K562 (cell line): Measurements from ENCODE around the gene PTPN18. TPM values are rescaled to one million over a fixed set of nuclear protein-coding genes. Genes with fewer than 3 reads are reported as not detected.

Source experiments
- ATAC-seq: fragments of 200-7000 bp; cut with Tn5 transposase; 3 replicates; pipeline ENCODE4 v1.9.1; 2020; ENCODE audit warnings: moderate library complexity
- BruUV-seq: library from RNA; stranded (reverse); fragments of 400-500 nt; replicated peaks from 2 replicates; lab custom pipeline; 2021; lab: Mats Ljungman, UMichigan
- CTCF ChIA-PET: fragments of 300-600 bp; formaldehyde crosslinking; extraction: SDS; loops from one replicate; lab custom pipeline; 2021; ENCODE audit warnings: low intra/inter-chr PET ratio; lab: Yijun Ruan, JAX
- POLR2A ChIA-PET: fragments of 300-600, 350-650 bp; sonication (Branson Sonifier 250); formaldehyde crosslinking; extraction: SDS; loops from one replicate; lab custom pipeline; 2021; ENCODE audit warnings: antibody characterized with exemption, inconsistent platforms; lab: Yijun Ruan, JAX
- DNase-seq, 4 experiments: peaks; one replicate each; pipeline versions ENCODE4 v3.0.0 to v3.0.0-alpha.2; 2011 to 2018; ENCODE audit warnings: low spot score in 3 of 4, mixed read lengths in 3 of 4; ENCODE audit errors: extremely low read depth in 1 of 4
- FAIRE-seq: peaks from 2 replicates; lab custom pipeline; 2011; peaks lifted over from hg19 to GRCh38; lab: Jason Lieb, UNC
- H2AFZ ChIP-seq: 2 replicates; pipeline ENCODE4 v1.6.0; 2011; ENCODE audit warnings: low read depth, low read length, control low read depth, inconsistent platforms
- H3K27ac ChIP-seq: fragments of 200-600 bp; 3 replicates; pipeline ENCODE4 v1.8.0; 2011; ENCODE audit warnings: low read depth, mild to moderate bottlenecking, control low read depth, inconsistent platforms, low read length, moderate library complexity, mixed read lengths; ENCODE audit errors: extremely low read depth
- H3K27me3 ChIP-seq, 2 experiments: fragments of 300-600 bp in 1 of 2; 2 replicates in 1 of 2; 3 replicates in 1 of 2; pipeline versions ENCODE4 v1.6.0 to v1.8.0; 2011; ENCODE audit warnings: inconsistent platforms in 2 of 2, low read length in 2 of 2, mild to moderate bottlenecking in 1 of 2, mixed read lengths in 1 of 2, moderate library complexity in 1 of 2; ENCODE audit not compliant: control insufficient read depth in 2 of 2, insufficient read depth in 2 of 2
- H3K36me3 ChIP-seq: fragments of 300-600 bp; 3 replicates; pipeline ENCODE4 v1.8.0; 2011; ENCODE audit warnings: mild to moderate bottlenecking, low read length, inconsistent platforms; ENCODE audit not compliant: control insufficient read depth, insufficient read depth
- H3K4me1 ChIP-seq, 2 experiments: fragments of 200-600 bp in 1 of 2; replicated peaks in 1 of 2; 2 replicates in 1 of 2; 3 replicates in 1 of 2; pipeline versions ENCODE4 v1.5.1 to v1.8.0; 2011; ENCODE audit warnings: inconsistent platforms in 2 of 2, low read length in 2 of 2, mild to moderate bottlenecking in 1 of 2, mixed read lengths in 1 of 2, moderate library complexity in 1 of 2; ENCODE audit not compliant: control insufficient read depth in 2 of 2, insufficient read depth in 2 of 2
- H3K4me2 ChIP-seq: 2 replicates; pipeline ENCODE4 v1.6.1; 2011; ENCODE audit warnings: low read length, control low read depth, inconsistent platforms, mixed read lengths; ENCODE audit not compliant: insufficient read depth
- H3K4me3 ChIP-seq: fragments of 200-600 bp; sonication (generic), shearing (Covaris generic); 2 replicates; pipeline ENCODE4 v1.5.1; 2016; ENCODE audit warnings: control low read depth, inconsistent platforms
- H3K79me2 ChIP-seq: fragments of 200-600 bp; 3 replicates; pipeline ENCODE4 v1.8.0; 2011; ENCODE audit warnings: low read length, inconsistent platforms; ENCODE audit not compliant: control insufficient read depth, insufficient read depth
- H3K9ac ChIP-seq, 2 experiments: 2 replicates each; pipeline versions ENCODE4 v1.6.0 to v1.6.1; 2011; ENCODE audit warnings: low read depth in 2 of 2, low read length in 2 of 2, control low read depth in 1 of 2, inconsistent platforms in 1 of 2, mild to moderate bottlenecking in 1 of 2, mixed read lengths in 1 of 2; ENCODE audit not compliant: insufficient read depth in 1 of 2
- H3K9me1 ChIP-seq: one replicate; pipeline ENCODE4 v1.6.0; 2011; ENCODE audit warnings: inconsistent platforms, mild to moderate bottlenecking, low read length, moderate library complexity; ENCODE audit not compliant: control insufficient read depth, insufficient read depth
- H3K9me3 ChIP-seq: replicated peaks from 2 replicates; pipeline ENCODE4 v1.5.1; 2011; ENCODE audit warnings: low read depth, low read length, inconsistent platforms; ENCODE audit not compliant: control insufficient read depth, insufficient read depth
- H4K20me1 ChIP-seq: replicated peaks from 2 replicates; pipeline ENCODE4 v1.6.1; 2011; ENCODE audit warnings: low read length, inconsistent platforms, mixed read lengths; ENCODE audit not compliant: control insufficient read depth, insufficient read depth
- POLR2G ChIP-seq: fragments of 200-400 bp; formaldehyde crosslinking; IDR thresholded peaks from 2 replicates; pipeline ENCODE4 v1.6.1; 2017; ENCODE audit warnings: low read depth, mild to moderate bottlenecking, antibody characterized with exemption, low read length, moderate library complexity
- SETDB1 ChIP-seq: IDR thresholded peaks from one replicate; pipeline ENCODE4 v1.6.1; 2012; ENCODE audit warnings: low read length, control low read depth, inconsistent platforms
- TGIF2 ChIP-seq: sonication (generic); formaldehyde crosslinking; IDR thresholded peaks from 2 replicates; pipeline ENCODE4 v1.8.1; 2022; ENCODE audit warnings: mild to moderate bottlenecking, missing genetic modification reagents, moderate library complexity
- ZNF165 ChIP-seq: fragments of 250-450 bp; sonication (Bioruptor Pico); IDR thresholded peaks from 2 replicates; pipeline ENCODE4 v1.4.0; 2020; ENCODE audit warnings: borderline replicate concordance
- ZNF76 ChIP-seq: fragments of 250-450 bp; sonication (Bioruptor Pico); IDR thresholded peaks from 2 replicates; pipeline ENCODE4 v1.4.0; 2020; ENCODE audit warnings: mild to moderate bottlenecking, moderate library complexity, borderline replicate concordance
- ZNF766 ChIP-seq: fragments of 200-800 bp; sonication (Bioruptor generic); conservative IDR thresholded peaks from 2 replicates; pipeline ENCODE4 v1.6.1; 2016; ENCODE audit warnings: missing genetic modification characterization, missing compliant biosample characterization
- in situ Hi-C: fragments of 300-500 bp; cut with MboI; formaldehyde crosslinking; loops from 4 replicates; pipeline ENCODE4 v1.15.0; 2018; ENCODE audit warnings: inconsistent platforms, mixed read lengths
- intact Hi-C: fragments of 100-400 bp; cut with micrococcal nuclease; formaldehyde crosslinking; loops from 2 replicates; pipeline ENCODE4 v1.14.2; 2022
- polyA plus RNA-seq, 8 experiments: library from polyadenylated mRNA; depleted of rRNA in 4 of 8; stranded (reverse) in 5 of 8; unstranded in 3 of 8; fragments of >200 nt; fragmentation: Nextera tagmentation in 2 of 8; fragmentation: Illumina TruSeq in 1 of 8; extraction: Ambion mirVana in 2 of 8; extraction: Trizol in 1 of 8; gene quantifications; 2 replicates each; pipeline versions ENCODE4 v1.2.1 to v1.2.3, GENCODE V29; 2011 to 2014; ENCODE audit warnings: inconsistent platforms in 1 of 8, missing spikeins in 1 of 8
- total RNA-seq, 7 experiments: library from RNA; depleted of rRNA in 6 of 7; stranded (reverse); fragments of >200 nt in 6 of 7; fragmentation: Illumina TruSeq in 2 of 7; extraction: Trizol in 2 of 7; gene quantifications; 2 replicates each; pipeline versions ENCODE4 v1.2.1 to v1.2.3, GENCODE V29; 2011 to 2021; ENCODE audit warnings: low replicate concordance in 1 of 7

PTPN18 gene
- total and polyA plus RNA-seq, 9 of the 15 experiments (the other 6 are each of a cell fraction or from before 2014, with no cell fraction given): 11.6 to 90.7 (median 49.6) TPM

GRCh38 chr2:130335226-130335625 lies 20.6 kb upstream of the PTPN18 start:
- no peak for FAIRE-seq
- H3K79me2 ChIP-seq: peaks cover 7% of the 10 kb centered on the region; the same call in 1 of the 3 replicates
- in situ Hi-C loops: loop anchor here (5.0 to 25.0 kb wide), 3 partner anchors 153 to 1177 kb away; partner anchors contain the start of genes MZT2B and SMPD4
- no peak for TF ChIP-seq SETDB1
- TF ChIP-seq ZNF76 (CRISPR knock-in tag): no peak
- no peak for TF ChIP-seq TGIF2 (CRISPR knock-in tag)
- no peak for TF ChIP-seq ZNF766 (CRISPR knock-in tag)
- no peak for TF ChIP-seq ZNF165
- TF ChIP-seq POLR2G: no peak
- TF ChIP-seq, all 486 proteins: peak for 0
- intact Hi-C loops: no loop called here
- ChIA-PET CTCF (no interaction called here), POLR2A (interaction anchor here (0.7 to 1.5 kb wide), 2 partner anchors 40 to 329 kb away, joined by 3 read pairs; no protein-coding TSS in a partner anchor)
- H4K20me1 ChIP-seq: no peaks in the 10 kb centered on the region
- H3K9me1 ChIP-seq: no peaks in the 10 kb centered on the region
- no peak overlapping the region for H3K9ac ChIP-seq
- DNase-seq (no peak), ATAC-seq (no peak)
- no peak overlapping the region for H3K4me2 ChIP-seq
- no peaks in the 10 kb centered on the region for H3K9me3 ChIP-seq
- peak overlapping the region; percentile 9; the same call in 1 of the 2 replicates for H2AFZ ChIP-seq
- no TSS peak for BruUV-seq
- H3K36me3 ChIP-seq: peaks cover 20% of the 10 kb centered on the region
- no peak overlapping the region for H3K4me3 ChIP-seq
- H3K27me3 ChIP-seq: peaks cover 0 to 1% of the 10 kb centered on the region in 2 experiments; a peak in 2 of 5 replicates
- H3K27ac ChIP-seq: no peak overlapping the region
- peaks cover 25 to 41% of the 10 kb centered on the region in 2 experiments; a peak in 4 of 5 replicates for H3K4me1 ChIP-seq
